OCI-LY1 (cell line): ENCODE results near the gene PALMD.

Experiments
- CTCF ChIP-seq: fragments of 200-600 bp; sonication (generic), shearing (Covaris generic); IDR thresholded peaks from 2 replicates; pipeline ENCODE4 v1.5.1; 2017; ENCODE audit warnings: mild to moderate bottlenecking, antibody characterized with exemption, low read length, moderate library complexity, mixed read lengths
- EZH2 ChIP-seq: fragments of 200-600 bp; sonication (generic), shearing (Covaris generic); IDR thresholded peaks from 2 replicates; pipeline ENCODE4 v1.8.0; 2017; ENCODE audit warnings: borderline replicate concordance, mixed run types, mild to moderate bottlenecking, antibody characterized with exemption, low read length, moderate library complexity, mixed read lengths

- no peak for TF ChIP-seq CTCF
- TF ChIP-seq EZH2: no peak
Measured at GRCh38 chr1:99726818-99727217, 80.9 kb downstream of the PALMD start.
